A549 (cell line): ENCODE measurements around the gene SEPTIN12. TPM values are rescaled to one million over a fixed set of nuclear protein-coding genes. Genes with fewer than 3 reads are reported as not detected.

Source experiments
- ATAC-seq, 2 experiments: fragments of 200-7000 bp in 1 of 2; fragments of >200 bp in 1 of 2; cut with Nextera tagmentation in 1 of 2; cut with Tn5 transposase in 1 of 2; 3 replicates each; pipeline versions ENCODE4 v1.8.0 to v1.9.1; 2018 to 2020; ENCODE audit warnings: mild to moderate bottlenecking in 1 of 2, moderate library complexity in 1 of 2
- CTCF ChIA-PET: fragments of 300-600 bp; sonication (Branson Sonifier 250); formaldehyde crosslinking; extraction: SDS; loops from one replicate; lab custom pipeline; 2021; ENCODE audit warnings: antibody characterized with exemption, inconsistent platforms; lab: Yijun Ruan, JAX
- POLR2A ChIA-PET: fragments of 350-600 bp; formaldehyde crosslinking; extraction: SDS; loops from one replicate; lab custom pipeline; 2021; ENCODE audit warnings: antibody characterized with exemption, inconsistent platforms; lab: Yijun Ruan, JAX
- DNase-seq, 2 experiments: peaks; one replicate each; pipeline versions ENCODE4 v3.0.0 to v3.0.0-alpha.2; 2011 to 2016; ENCODE audit warnings: low read depth in 1 of 2, low spot score in 1 of 2
- FAIRE-seq: peaks from 2 replicates; lab custom pipeline; 2011; peaks lifted over from hg19 to GRCh38; lab: Jason Lieb, UNC
- H3K27ac ChIP-seq, 2 experiments: fragments of >200 bp; sonication (Bioruptor Twin); formaldehyde crosslinking; 3 replicates each; pipeline ENCODE4 v1.5.1; 2016 to 2017
- H3K4me1 ChIP-seq: fragments of >200 bp; sonication (Bioruptor Twin); formaldehyde crosslinking; 3 replicates; pipeline ENCODE4 v1.6.1; 2016
- H3K4me2 ChIP-seq: fragments of >200 bp; sonication (Bioruptor Twin); formaldehyde crosslinking; 3 replicates; pipeline ENCODE4 v1.6.1; 2016
- H3K4me3 ChIP-seq: fragments of >200 bp; sonication (Bioruptor Twin); formaldehyde crosslinking; 3 replicates; pipeline ENCODE4 v1.5.1; 2016
- H3K9me3 ChIP-seq: fragments of >200 bp; sonication (Bioruptor Twin); formaldehyde crosslinking; 3 replicates; pipeline ENCODE4 v1.6.1; 2016
- BHLHE40 ChIP-seq: IDR thresholded peaks from 2 replicates; pipeline ENCODE4 v1.6.1; 2012; ENCODE audit warnings: low read depth, low read length, inconsistent platforms
- CEBPB ChIP-seq, 2 experiments: fragments of >200 bp in 1 of 2; sonication (Bioruptor Twin) in 1 of 2; formaldehyde crosslinking in 1 of 2; IDR thresholded peaks; 2 replicates each; pipeline ENCODE4 v1.6.1; 2012 to 2016
- EHMT2 ChIP-seq: fragments of 200-600 bp; sonication (generic); IDR thresholded peaks from 2 replicates; pipeline ENCODE4 v1.6.1; 2016; ENCODE audit warnings: antibody characterized with exemption, low read depth, mild to moderate bottlenecking, moderate library complexity
- EP300 ChIP-seq, 2 experiments: fragments of >200 bp; sonication (Bioruptor Twin); formaldehyde crosslinking; IDR thresholded peaks; 2 replicates in 1 of 2; 3 replicates in 1 of 2; pipeline ENCODE4 v1.6.1; 2016 to 2017
- FOSL2 ChIP-seq, 2 experiments: fragments of 450-650 bp in 1 of 2; fragments of >200 bp in 1 of 2; sonication (Bioruptor Twin) in 1 of 2; formaldehyde crosslinking; IDR thresholded peaks; 2 replicates each; pipeline versions ENCODE4 v1.5.0 to v1.6.1; 2016 to 2020; ENCODE audit warnings: mild to moderate bottlenecking in 1 of 2, moderate library complexity in 1 of 2
- GATA3 ChIP-seq: IDR thresholded peaks from 2 replicates; pipeline ENCODE4 v1.6.1; 2012; ENCODE audit warnings: borderline replicate concordance
- HDAC2 ChIP-seq: fragments of 200-600 bp; sonication (generic); IDR thresholded peaks from 2 replicates; pipeline ENCODE4 v1.6.1; 2016
- HEYL ChIP-seq: fragments of 250-450 bp; sonication (Bioruptor Pico); IDR thresholded peaks from 2 replicates; pipeline ENCODE4 v1.8.0; 2021; ENCODE audit warnings: mild to moderate bottlenecking, moderate library complexity
- JUNB ChIP-seq: fragments of >200 bp; sonication (Bioruptor Twin); formaldehyde crosslinking; IDR thresholded peaks from 2 replicates; pipeline ENCODE4 v1.6.1; 2016
- MAZ ChIP-seq: fragments of 150-350 bp; IDR thresholded peaks from 2 replicates; pipeline ENCODE4 v1.6.1; 2014; ENCODE audit warnings: antibody characterized with exemption, low read depth, low read length, borderline replicate concordance
- NFE2L2 ChIP-seq: fragments of 150-350 bp; conservative IDR thresholded peaks from 2 replicates; pipeline ENCODE4 v1.6.1; 2014; ENCODE audit warnings: low read length
- NPAS2 ChIP-seq: fragments of 250-450 bp; sonication (Bioruptor Pico); IDR thresholded peaks from 2 replicates; pipeline ENCODE4 v1.8.0; 2022; ENCODE audit warnings: mild to moderate bottlenecking, moderate library complexity, borderline replicate concordance
- NR3C1 ChIP-seq: fragments of >200 bp; sonication (Bioruptor Twin); formaldehyde crosslinking; IDR thresholded peaks from 3 replicates; pipeline ENCODE4 v1.6.1; 2017
- PHF8 ChIP-seq: fragments of 200-600 bp; sonication (generic); IDR thresholded peaks from 2 replicates; pipeline ENCODE4 v1.6.1; 2016; ENCODE audit warnings: low read depth, mild to moderate bottlenecking, antibody characterized with exemption, moderate library complexity, borderline replicate concordance
- POLR2A ChIP-seq: IDR thresholded peaks from 2 replicates; pipeline ENCODE4 v1.6.1; 2012; ENCODE audit warnings: mild to moderate bottlenecking, low read length
- RARB ChIP-seq: fragments of 250-450 bp; sonication (Bioruptor Pico); IDR thresholded peaks from 2 replicates; pipeline ENCODE4 v1.8.0; 2021; ENCODE audit warnings: mild to moderate bottlenecking, moderate library complexity
- RCOR1 ChIP-seq: fragments of 150-350 bp; IDR thresholded peaks from 2 replicates; pipeline ENCODE4 v1.6.1; 2014; ENCODE audit warnings: antibody characterized with exemption, low read length, low read depth
- RFX5 ChIP-seq: fragments of 450-650 bp; IDR thresholded peaks from 2 replicates; pipeline ENCODE4 v1.7.1; 2014; ENCODE audit warnings: antibody characterized with exemption, mild to moderate bottlenecking, moderate library complexity
- TP53 ChIP-seq: fragments of 250-450 bp; sonication (Bioruptor Pico); IDR thresholded peaks from 2 replicates; pipeline ENCODE4 v1.5.0; 2021; ENCODE audit warnings: mild to moderate bottlenecking, moderate library complexity
- ZNF302 ChIP-seq: fragments of 250-450 bp; sonication (Bioruptor Pico); IDR thresholded peaks from 2 replicates; pipeline ENCODE4 v1.9.0; 2021; ENCODE audit warnings: inconsistent platforms, mild to moderate bottlenecking, moderate library complexity
- WGBS: methylation state at CpG from one replicate; pipeline ENCODE4 v1.1.6; 2017; ENCODE audit errors: missing lambda C conversion rate; 5-methylcytosine and 5-hydroxymethylcytosine counted together
- polyA plus RNA-seq, 4 experiments: library from polyadenylated mRNA; depleted of rRNA in 3 of 4; stranded (reverse); fragments of >200 nt; fragmentation: RNase III in 1 of 4; extraction: RNeasy Plus Mini Kit Qiagen cat#74134 plus additional on column Dnase treatment in 1 of 4; gene quantifications; 2 replicates in 3 of 4; 3 replicates in 1 of 4; pipeline ENCODE4 v1.2.3, GENCODE V29; 2011 to 2017
- TF ChIP-seq, protein P1 (sequence below): fragments of 450-650 bp; IDR thresholded peaks from 2 replicates; pipeline ENCODE4 v1.6.1; 2014; ENCODE audit warnings: antibody characterized with exemption
- TF ChIP-seq, protein P2 (sequence below): fragments of 150-350 bp; IDR thresholded peaks from 2 replicates; pipeline ENCODE4 v1.6.1; 2014; ENCODE audit warnings: low read depth, mild to moderate bottlenecking, low read length
- TF ChIP-seq, protein P3 (sequence below): fragments of >200 bp; sonication (Bioruptor Twin); formaldehyde crosslinking; IDR thresholded peaks from 3 replicates; pipeline ENCODE4 v1.5.1; 2016

SEPTIN12 gene
- polyA plus RNA-seq, 2 of the 4 experiments (the other 2 are of a cell fraction) = 0.14 TPM; not detected in 1

DNA sequence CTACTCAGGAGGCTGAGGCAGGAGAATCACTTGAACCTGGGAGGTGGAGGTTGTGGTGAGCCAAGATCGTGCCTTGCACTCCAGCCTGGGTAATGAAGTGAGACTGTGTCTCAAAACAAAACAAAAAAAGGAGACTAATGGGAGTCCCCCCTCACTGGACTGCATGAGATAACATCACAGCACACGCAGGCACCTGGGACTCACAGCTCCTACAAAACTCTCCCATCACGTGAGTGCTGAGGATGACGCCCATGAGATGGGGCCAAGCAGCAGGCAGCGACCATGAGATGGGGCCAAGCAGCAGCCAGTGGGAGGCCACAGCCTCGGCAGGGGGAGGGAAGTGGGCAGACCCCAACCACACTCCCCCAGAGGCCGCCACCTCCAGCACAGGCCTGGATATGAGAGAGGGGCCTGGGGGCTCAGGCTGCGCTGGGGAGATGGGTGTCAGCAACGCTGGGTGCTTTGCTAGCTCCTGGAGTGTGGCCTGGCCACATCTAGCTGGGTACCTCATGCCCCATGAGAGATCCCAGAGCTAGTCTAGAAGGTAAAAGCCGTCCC, 38.4 kb downstream of the SEPTIN12 start:
- ChIA-PET POLR2A (interaction anchor here (1.5 kb wide), 1 partner anchor 16 kb away, joined by 3 read pairs; the partner anchor contains the start of genes ANKS3 and DNAAF8), CTCF (interaction anchor here (0.5 to 0.9 kb wide), 3 partner anchors 187 to 348 kb away, joined by 3 to 5 read pairs (median 3); no protein-coding TSS in a partner anchor)
- DNase-seq (no peak), FAIRE-seq (no peak), ATAC-seq (no peak)
- WGBS = 93% methylated on average over 7 of the region's 10 CpGs
- Histone ChIP-seq H3K27ac (no peak overlapping the region), H3K4me1 (no peaks in the 10 kb centered on the region), H3K9me3 (no peaks in the 10 kb centered on the region), H3K4me2 (no peak overlapping the region), H3K4me3 (no peak overlapping the region)
- no peak for TF ChIP-seq TP53 (CRISPR knock-in tag)
- TF ChIP-seq BHLHE40 = no peak
- TF ChIP-seq EP300 (IDR thresholded peaks at IDR 0.05) = no peak
- TF ChIP-seq RFX5 = no peak
- no peak for TF ChIP-seq MAZ
- no peak for TF ChIP-seq NFE2L2
- TF ChIP-seq JUNB = no peak
- TF ChIP-seq, protein P1, sequence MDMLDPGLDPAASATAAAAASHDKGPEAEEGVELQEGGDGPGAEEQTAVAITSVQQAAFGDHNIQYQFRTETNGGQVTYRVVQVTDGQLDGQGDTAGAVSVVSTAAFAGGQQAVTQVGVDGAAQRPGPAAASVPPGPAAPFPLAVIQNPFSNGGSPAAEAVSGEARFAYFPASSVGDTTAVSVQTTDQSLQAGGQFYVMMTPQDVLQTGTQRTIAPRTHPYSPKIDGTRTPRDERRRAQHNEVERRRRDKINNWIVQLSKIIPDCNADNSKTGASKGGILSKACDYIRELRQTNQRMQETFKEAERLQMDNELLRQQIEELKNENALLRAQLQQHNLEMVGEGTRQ = no peak
- TF ChIP-seq, protein P2, sequence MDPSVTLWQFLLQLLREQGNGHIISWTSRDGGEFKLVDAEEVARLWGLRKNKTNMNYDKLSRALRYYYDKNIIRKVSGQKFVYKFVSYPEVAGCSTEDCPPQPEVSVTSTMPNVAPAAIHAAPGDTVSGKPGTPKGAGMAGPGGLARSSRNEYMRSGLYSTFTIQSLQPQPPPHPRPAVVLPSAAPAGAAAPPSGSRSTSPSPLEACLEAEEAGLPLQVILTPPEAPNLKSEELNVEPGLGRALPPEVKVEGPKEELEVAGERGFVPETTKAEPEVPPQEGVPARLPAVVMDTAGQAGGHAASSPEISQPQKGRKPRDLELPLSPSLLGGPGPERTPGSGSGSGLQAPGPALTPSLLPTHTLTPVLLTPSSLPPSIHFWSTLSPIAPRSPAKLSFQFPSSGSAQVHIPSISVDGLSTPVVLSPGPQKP = no peak
- TF ChIP-seq, protein P3, sequence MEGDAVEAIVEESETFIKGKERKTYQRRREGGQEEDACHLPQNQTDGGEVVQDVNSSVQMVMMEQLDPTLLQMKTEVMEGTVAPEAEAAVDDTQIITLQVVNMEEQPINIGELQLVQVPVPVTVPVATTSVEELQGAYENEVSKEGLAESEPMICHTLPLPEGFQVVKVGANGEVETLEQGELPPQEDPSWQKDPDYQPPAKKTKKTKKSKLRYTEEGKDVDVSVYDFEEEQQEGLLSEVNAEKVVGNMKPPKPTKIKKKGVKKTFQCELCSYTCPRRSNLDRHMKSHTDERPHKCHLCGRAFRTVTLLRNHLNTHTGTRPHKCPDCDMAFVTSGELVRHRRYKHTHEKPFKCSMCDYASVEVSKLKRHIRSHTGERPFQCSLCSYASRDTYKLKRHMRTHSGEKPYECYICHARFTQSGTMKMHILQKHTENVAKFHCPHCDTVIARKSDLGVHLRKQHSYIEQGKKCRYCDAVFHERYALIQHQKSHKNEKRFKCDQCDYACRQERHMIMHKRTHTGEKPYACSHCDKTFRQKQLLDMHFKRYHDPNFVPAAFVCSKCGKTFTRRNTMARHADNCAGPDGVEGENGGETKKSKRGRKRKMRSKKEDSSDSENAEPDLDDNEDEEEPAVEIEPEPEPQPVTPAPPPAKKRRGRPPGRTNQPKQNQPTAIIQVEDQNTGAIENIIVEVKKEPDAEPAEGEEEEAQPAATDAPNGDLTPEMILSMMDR = no peak

DNA sequence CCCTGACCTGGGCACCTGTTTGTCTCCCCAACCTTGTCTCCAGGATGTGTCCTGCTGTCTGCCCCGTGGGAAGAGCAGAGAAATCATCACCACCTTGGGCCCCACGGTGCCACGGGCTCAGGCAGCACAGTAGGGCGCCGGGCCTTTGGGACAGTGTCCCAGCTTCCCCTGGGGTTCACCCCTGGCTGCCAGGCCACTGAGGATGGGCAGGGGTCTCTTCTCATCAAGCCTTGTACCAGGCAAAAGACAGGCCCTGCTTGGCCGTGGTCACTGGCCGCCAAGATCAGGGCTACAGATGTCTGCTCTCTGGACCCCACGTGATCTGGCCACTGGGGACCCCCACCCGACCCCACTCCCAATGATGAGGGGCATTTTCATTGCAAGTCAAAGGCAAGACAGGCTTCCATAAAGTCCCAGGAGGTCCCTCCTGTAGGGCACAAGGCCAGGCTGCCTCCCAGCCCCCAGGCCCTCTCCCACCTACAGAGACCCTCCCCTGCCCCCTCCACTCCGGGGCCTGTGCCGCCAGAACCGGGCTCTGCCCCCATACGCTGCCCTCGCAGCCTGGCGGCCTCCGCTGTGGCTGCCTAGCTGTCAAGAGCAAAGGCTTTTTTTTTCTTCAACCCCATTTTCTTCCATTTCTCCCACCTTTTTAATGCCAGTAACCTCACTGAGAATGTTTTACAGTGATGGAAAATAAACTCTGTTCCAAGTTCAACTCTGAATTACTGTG, 39.3 kb downstream of the SEPTIN12 start:
- ATAC-seq (no peak), FAIRE-seq (no peak), DNase-seq (no peak)
- H3K4me1 ChIP-seq = no peaks in the 10 kb centered on the region
- H3K4me3 ChIP-seq = no peak overlapping the region
- no peaks in the 10 kb centered on the region for H3K9me3 ChIP-seq
- TF ChIP-seq PHF8 (no peak), FOSL2 (IDR thresholded peaks at IDR 0.05) (no peak), FOSL2 (CRISPR knock-in tag; IDR thresholded peaks at IDR 0.05) (no peak), GATA3 (no peak), NPAS2 (CRISPR knock-in tag) (no peak), NR3C1 (no peak), CEBPB (IDR thresholded peaks at IDR 0.05) (no peak), RCOR1 (no peak), HEYL (CRISPR knock-in tag) (no peak), RARB (CRISPR knock-in tag) (no peak), TP53 (CRISPR knock-in tag) (no peak), EHMT2 (no peak), RFX5 (no peak), ZNF302 (CRISPR knock-in tag) (no peak), BHLHE40 (no peak), HDAC2 (no peak), POLR2A (no peak)
- H3K27ac ChIP-seq = no peak overlapping the region
- ChIA-PET POLR2A (interaction anchor here (1.5 kb wide), 1 partner anchor 15 kb away, joined by 3 read pairs; the partner anchor contains the start of genes ANKS3 and DNAAF8), CTCF (interaction anchor here (0.5 to 1.3 kb wide), 2 partner anchors 7 to 186 kb away, joined by 3 to 5 read pairs; no protein-coding TSS in a partner anchor)
- H3K4me2 ChIP-seq = no peak overlapping the region
- 85% methylated on average over 16 of the region's 16 CpGs for WGBS
